ENCODE results near the gene PRPF18. TPM values are rescaled to one million over a fixed set of nuclear protein-coding genes. Genes with fewer than 3 reads are reported as not detected.
A peak's percentile ranks its signal among the peaks of the same experiment; 100 is the strongest.

The PRPF18 gene
- total and polyA plus RNA-seq, 8 donors: 6.2 to 12.0 (median 9.3) TPM

DNA sequence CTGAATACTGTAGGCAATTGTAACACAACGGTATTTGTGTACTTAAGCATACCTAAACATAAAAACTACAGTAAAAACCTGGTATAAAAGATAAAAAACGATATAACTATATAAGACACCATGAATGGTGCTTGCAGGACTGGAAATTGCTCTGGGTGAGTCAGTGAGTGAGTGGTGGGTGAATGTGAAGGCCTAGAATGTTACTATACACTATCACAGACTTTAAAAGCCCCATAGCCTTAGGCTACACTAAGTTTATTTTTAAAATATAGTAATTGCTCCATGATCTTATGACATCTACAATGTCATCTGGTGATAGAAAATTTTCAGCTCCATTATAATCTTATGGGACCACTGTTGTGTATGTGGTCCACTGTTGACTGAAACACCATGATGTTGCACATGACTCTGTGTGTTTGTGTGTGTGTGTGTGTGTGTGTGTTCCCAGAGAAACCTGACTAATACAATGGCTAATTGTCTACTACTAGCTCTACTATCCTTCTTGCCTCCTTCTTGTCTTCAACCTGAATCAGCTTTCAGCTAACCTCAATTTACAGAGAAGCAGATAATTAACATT lies 27.6 kb upstream of the PRPF18 start:
- 59 to 71% methylated on average over 2 of the region's 2 CpGs for whole genome bisulfite sequencing, 2 donors
- H3K27me3 ChIP-seq: no peaks in the 10 kb centered on the region
- ATAC-seq (no peak), DNase-seq (no peak), FAIRE-seq (no peak)
- no peak overlapping the region for H3K27ac ChIP-seq
- TF ChIP-seq, protein P1, sequence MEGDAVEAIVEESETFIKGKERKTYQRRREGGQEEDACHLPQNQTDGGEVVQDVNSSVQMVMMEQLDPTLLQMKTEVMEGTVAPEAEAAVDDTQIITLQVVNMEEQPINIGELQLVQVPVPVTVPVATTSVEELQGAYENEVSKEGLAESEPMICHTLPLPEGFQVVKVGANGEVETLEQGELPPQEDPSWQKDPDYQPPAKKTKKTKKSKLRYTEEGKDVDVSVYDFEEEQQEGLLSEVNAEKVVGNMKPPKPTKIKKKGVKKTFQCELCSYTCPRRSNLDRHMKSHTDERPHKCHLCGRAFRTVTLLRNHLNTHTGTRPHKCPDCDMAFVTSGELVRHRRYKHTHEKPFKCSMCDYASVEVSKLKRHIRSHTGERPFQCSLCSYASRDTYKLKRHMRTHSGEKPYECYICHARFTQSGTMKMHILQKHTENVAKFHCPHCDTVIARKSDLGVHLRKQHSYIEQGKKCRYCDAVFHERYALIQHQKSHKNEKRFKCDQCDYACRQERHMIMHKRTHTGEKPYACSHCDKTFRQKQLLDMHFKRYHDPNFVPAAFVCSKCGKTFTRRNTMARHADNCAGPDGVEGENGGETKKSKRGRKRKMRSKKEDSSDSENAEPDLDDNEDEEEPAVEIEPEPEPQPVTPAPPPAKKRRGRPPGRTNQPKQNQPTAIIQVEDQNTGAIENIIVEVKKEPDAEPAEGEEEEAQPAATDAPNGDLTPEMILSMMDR (IDR thresholded peaks at IDR 0.05): no peak
- H3K9me3 ChIP-seq: no peaks in the 10 kb centered on the region
- H3K4me1 ChIP-seq: peaks cover 0 to 12% (median 5%) of the 10 kb centered on the region in 3 donors
- no peak overlapping the region for H3K4me3 ChIP-seq
- H3K36me3 ChIP-seq: no peaks in the 10 kb centered on the region
- intact Hi-C loops (cut with DNase I): no loop called here

DNA sequence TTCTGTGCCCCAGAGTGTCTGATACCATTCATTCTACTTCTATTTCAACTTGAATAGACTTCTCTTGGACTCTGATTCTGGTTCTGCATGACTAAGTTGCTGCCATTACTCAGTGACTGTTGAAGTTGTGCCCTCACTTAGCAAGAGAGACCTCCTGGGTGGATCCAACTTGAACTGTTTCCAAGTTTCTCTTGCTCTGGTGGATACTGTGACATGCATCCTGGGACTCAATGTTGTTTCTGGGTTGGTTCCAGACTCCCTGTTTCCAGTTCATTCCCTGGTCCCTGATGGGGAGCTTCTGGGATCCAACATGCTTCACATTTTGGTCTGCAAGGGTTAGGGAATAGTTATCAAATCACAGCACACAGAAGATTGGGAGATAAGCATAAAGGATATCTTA lies 26.2 kb upstream of the PRPF18 start:
- Histone ChIP-seq H3K4me1 (peaks cover 0 to 12% (median 5%) of the 10 kb centered on the region in 3 donors), H3K36me3 (no peaks in the 10 kb centered on the region), H3K27me3 (no peaks in the 10 kb centered on the region), H3K4me3 (no peak overlapping the region), H3K27ac (no peak overlapping the region), H3K9me3 (no peaks in the 10 kb centered on the region)
- DNase-seq (no peak), FAIRE-seq (no peak), ATAC-seq (no peak)
- TF ChIP-seq, protein P1 (IDR thresholded peaks at IDR 0.05): no peak
- intact Hi-C loops (cut with DNase I): no loop called here

DNA sequence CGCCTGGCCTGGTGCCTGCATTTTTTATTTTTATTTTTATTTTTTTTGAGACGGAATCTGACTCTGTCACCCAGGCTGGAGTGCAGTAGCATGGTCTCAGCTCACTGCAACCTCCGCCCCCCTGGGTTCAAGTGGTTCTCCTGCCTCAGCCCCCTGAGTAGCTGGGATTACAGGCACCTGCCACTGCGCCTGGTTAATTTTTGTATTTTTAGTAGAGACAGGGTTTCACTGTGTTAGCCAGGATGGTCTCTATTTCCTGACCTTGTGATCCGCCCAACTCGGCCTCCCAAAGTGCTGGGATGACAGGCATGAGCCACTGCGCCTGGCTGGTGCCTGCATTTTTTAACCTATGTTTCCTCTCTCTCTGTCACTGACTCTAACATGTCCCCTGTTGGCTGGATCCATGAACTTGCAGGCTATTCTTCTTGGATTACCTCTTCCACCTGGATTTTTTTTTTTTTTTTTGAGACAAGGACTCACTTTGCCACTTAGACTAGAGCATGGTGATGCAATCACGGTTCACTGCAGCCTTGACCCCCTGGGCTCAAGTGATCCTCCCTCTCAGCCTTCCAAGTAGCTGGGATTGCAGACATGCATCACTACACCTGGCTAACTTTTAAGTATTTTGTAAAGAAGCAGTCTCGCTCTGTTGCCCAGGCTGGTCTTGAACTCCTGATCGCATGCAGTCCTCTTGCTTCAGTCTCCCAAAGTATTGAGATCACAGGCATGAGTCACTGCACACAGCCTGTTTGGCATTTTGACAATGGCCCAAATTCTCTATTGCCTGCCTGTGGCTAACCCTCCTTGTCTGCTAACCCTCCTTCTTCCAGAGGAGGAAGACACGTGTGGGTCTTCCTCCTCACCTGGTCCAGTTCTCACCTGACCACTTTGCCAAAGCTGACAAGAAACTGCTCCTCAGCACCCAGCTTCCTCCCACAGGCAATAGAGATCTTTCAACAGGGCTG lies 23.0 kb upstream of the PRPF18 start:
- WGBS, 2 donors: 86 to 93% methylated on average over 11 of the region's 11 CpGs
- H3K9me3 ChIP-seq: no peaks in the 10 kb centered on the region
- no peaks in the 10 kb centered on the region for H3K4me1 ChIP-seq
- H3K36me3 ChIP-seq: no peaks in the 10 kb centered on the region
- FAIRE-seq (no peak), ATAC-seq (no peak), DNase-seq (no peak)
- no peaks in the 10 kb centered on the region for H3K27me3 ChIP-seq
- TF ChIP-seq, protein P1 (IDR thresholded peaks at IDR 0.05): no peak
- H3K4me3 ChIP-seq: no peak overlapping the region
- no peak overlapping the region for H3K27ac ChIP-seq
- intact Hi-C loops (cut with DNase I): no loop called here

DNA sequence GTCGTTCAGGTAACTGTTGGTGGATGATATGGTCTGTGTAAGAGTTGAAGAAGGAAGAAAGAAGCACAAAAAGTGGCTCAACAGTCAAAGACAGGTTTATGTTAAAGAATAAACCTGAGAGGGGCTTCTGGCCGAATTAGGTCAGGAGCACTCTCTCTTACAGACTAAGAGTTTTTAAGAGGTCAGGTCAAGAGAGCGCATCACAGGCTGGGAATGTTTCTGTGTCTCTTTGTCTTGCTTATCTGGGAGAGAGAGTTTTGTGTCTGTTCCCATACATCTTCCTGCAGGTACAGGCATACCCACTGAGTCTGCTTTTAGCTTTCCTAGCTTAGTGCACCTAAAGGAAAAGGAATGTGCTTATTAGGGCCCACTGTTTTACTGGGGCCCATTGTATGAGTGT lies 22.2 kb upstream of the PRPF18 start:
- H3K4me1 ChIP-seq: no peaks in the 10 kb centered on the region
- no peaks in the 10 kb centered on the region for H3K27me3 ChIP-seq
- H3K4me3 ChIP-seq: no peak overlapping the region
- no peaks in the 10 kb centered on the region for H3K36me3 ChIP-seq
- no peak overlapping the region for H3K27ac ChIP-seq
- intact Hi-C loops (cut with DNase I): no loop called here
- TF ChIP-seq, protein P1 (IDR thresholded peaks at IDR 0.05): no peak
- no peak for FAIRE-seq
- 76 to 85% methylated on average over 3 of the region's 3 CpGs for WGBS, 2 donors
- H3K9me3 ChIP-seq: no peaks in the 10 kb centered on the region
- DNase-seq: no peak
- no peak for ATAC-seq

DNA sequence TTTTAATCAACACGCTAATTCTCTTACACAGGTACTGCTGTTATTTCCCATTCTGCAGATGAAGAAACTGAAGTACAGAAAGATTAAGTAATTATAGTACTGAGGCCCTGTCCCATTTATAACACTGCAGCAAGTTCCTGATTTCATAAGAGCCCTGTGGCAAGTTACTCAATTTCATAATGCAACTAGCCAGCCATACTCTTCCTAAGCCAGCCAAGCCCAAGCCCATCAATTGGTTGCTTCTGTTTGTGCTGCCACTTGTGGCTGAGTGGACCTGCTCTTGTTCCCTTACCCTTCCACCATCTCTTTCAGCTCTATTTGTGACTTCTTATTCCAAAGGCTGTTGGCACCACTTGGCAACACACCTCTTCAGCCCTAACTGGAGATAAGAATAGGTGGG lies 19.7 kb upstream of the PRPF18 start:
- Histone ChIP-seq H3K27ac (no peak overlapping the region), H3K9me3 (no peaks in the 10 kb centered on the region), H3K27me3 (no peaks in the 10 kb centered on the region), H3K4me3 (no peak overlapping the region), H3K4me1 (no peaks in the 10 kb centered on the region), H3K36me3 (no peaks in the 10 kb centered on the region)
- no peak for DNase-seq
- FAIRE-seq: no peak
- 95 to 97% methylated on average over 1 of the region's 1 CpG for WGBS, 2 donors
- intact Hi-C loops (cut with DNase I): no loop called here
- TF ChIP-seq, protein P1 (IDR thresholded peaks at IDR 0.05): no peak
- ATAC-seq: peak in 1 of 4 donors; percentile 18

All from pancreas (tissue), 10 donors.